ENCODE data around the gene NR6A1. TPM values are rescaled to one million over a fixed set of nuclear protein-coding genes. Genes with fewer than 3 reads are reported as not detected.

The NR6A1 gene
- total and polyA plus RNA-seq, 2 of the 13 experiments (the other 11 are each of a cell fraction or from before 2014, with no cell fraction given): 28.1 to 31.5 TPM

DNA sequence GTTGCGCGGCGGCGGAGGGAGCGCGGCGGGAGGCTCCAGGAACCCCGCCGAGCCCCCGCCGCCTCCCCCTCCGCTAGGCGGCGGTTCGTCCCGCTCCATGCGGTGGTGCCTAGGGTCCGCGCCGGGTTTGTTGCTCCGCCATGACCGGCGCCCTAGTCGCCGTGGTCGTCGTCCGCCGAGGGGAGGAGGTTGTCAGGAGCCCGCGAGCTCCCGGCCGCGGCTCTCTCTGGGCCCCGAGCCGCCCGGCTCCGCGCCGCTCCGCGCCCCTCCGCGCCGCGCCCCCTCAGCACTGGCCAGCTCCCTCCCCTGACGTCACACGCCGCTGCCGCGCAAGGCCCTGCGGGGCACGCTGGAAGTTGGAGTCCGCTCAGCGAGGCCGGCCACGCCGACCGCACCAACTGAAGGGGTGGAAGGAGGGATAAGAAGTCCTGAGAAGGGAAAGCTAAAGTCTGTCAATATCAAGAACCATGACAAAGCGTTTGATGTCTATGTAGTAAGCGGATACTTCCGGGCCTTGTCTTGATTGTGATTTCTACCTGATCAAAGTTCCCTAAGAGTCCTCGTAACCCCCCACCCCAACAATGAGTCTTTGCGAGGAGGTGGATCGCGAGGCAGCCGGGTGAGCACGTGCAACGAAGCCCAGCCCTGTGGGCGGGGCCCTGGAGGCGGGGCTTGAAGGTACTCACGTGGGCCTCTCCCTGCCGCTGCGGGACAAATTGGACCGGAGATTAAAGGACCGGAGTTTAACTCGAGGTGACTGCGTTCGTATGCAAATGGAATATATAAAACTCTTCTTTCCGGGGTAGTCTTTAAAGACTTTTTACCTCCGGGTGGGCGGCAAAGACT is at the start of gene NR6A1 (continued):
- TF ChIP-seq, protein P1, sequence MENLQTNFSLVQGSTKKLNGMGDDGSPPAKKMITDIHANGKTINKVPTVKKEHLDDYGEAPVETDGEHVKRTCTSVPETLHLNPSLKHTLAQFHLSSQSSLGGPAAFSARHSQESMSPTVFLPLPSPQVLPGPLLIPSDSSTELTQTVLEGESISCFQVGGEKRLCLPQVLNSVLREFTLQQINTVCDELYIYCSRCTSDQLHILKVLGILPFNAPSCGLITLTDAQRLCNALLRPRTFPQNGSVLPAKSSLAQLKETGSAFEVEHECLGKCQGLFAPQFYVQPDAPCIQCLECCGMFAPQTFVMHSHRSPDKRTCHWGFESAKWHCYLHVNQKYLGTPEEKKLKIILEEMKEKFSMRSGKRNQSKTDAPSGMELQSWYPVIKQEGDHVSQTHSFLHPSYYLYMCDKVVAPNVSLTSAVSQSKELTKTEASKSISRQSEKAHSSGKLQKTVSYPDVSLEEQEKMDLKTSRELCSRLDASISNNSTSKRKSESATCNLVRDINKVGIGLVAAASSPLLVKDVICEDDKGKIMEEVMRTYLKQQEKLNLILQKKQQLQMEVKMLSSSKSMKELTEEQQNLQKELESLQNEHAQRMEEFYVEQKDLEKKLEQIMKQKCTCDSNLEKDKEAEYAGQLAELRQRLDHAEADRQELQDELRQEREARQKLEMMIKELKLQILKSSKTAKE (CRISPR knock-in tag; IDR thresholded peaks at IDR 0.05; ENCODE audit: borderline replicate concordance): no peak
- TF ChIP-seq ZNF260 (CRISPR knock-in tag; IDR thresholded peaks at IDR 0.05; ENCODE audit: borderline replicate concordance, low read depth) (no peak), TRIM24 (CRISPR knock-in tag; IDR thresholded peaks at IDR 0.05) (no peak), CC2D1A (CRISPR knock-in tag; IDR thresholded peaks at IDR 0.05) (no peak), ZFP82 (CRISPR knock-in tag; IDR thresholded peaks at IDR 0.05; ENCODE audit: borderline replicate concordance) (peak; percentile 82; the same call in 1 of the 2 replicates), PTBP1 (IDR thresholded peaks at IDR 0.05; ENCODE audit: low read depth, low read length, poor library complexity, severe bottlenecking) (no peak), MZF1 (CRISPR knock-in tag; IDR thresholded peaks at IDR 0.05; ENCODE audit: borderline replicate concordance) (no peak), DZIP1 (CRISPR knock-in tag; IDR thresholded peaks at IDR 0.05) (no peak), ZNF615 (CRISPR knock-in tag; IDR thresholded peaks at IDR 0.05; ENCODE audit: borderline replicate concordance) (no peak), NFKBIZ (CRISPR knock-in tag; IDR thresholded peaks at IDR 0.05) (no peak), GATA4 (IDR thresholded peaks at IDR 0.05; ENCODE audit: borderline replicate concordance, low read depth) (no peak), FOXC1 (CRISPR knock-in tag; IDR thresholded peaks at IDR 0.05; ENCODE audit: borderline replicate concordance) (no peak)
- TF ChIP-seq, protein P2, sequence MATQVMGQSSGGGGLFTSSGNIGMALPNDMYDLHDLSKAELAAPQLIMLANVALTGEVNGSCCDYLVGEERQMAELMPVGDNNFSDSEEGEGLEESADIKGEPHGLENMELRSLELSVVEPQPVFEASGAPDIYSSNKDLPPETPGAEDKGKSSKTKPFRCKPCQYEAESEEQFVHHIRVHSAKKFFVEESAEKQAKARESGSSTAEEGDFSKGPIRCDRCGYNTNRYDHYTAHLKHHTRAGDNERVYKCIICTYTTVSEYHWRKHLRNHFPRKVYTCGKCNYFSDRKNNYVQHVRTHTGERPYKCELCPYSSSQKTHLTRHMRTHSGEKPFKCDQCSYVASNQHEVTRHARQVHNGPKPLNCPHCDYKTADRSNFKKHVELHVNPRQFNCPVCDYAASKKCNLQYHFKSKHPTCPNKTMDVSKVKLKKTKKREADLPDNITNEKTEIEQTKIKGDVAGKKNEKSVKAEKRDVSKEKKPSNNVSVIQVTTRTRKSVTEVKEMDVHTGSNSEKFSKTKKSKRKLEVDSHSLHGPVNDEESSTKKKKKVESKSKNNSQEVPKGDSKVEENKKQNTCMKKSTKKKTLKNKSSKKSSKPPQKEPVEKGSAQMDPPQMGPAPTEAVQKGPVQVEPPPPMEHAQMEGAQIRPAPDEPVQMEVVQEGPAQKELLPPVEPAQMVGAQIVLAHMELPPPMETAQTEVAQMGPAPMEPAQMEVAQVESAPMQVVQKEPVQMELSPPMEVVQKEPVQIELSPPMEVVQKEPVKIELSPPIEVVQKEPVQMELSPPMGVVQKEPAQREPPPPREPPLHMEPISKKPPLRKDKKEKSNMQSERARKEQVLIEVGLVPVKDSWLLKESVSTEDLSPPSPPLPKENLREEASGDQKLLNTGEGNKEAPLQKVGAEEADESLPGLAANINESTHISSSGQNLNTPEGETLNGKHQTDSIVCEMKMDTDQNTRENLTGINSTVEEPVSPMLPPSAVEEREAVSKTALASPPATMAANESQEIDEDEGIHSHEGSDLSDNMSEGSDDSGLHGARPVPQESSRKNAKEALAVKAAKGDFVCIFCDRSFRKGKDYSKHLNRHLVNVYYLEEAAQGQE (IDR thresholded peaks at IDR 0.05; ENCODE audit: borderline replicate concordance in 1 of 2, low read depth in 1 of 2, low read length in 2 of 2): peak; percentile 40 to 81
- TF ChIP-seq, protein P3, sequence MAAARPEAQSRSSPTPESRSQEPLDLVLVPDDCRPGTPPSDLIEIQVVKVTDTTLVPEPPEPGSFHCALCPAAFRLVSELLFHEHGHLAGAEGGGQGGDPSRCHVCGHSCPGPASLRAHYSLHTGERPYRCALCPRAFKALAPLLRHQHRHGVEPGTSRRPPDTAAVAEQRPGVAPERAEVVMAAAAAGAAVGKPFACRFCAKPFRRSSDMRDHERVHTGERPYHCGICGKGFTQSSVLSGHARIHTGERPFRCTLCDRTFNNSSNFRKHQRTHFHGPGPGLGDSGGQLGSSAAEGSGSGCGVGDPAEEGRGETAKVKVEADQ (CRISPR knock-in tag; IDR thresholded peaks at IDR 0.05; ENCODE audit: borderline replicate concordance): no peak
- TF ChIP-seq, protein P4, sequence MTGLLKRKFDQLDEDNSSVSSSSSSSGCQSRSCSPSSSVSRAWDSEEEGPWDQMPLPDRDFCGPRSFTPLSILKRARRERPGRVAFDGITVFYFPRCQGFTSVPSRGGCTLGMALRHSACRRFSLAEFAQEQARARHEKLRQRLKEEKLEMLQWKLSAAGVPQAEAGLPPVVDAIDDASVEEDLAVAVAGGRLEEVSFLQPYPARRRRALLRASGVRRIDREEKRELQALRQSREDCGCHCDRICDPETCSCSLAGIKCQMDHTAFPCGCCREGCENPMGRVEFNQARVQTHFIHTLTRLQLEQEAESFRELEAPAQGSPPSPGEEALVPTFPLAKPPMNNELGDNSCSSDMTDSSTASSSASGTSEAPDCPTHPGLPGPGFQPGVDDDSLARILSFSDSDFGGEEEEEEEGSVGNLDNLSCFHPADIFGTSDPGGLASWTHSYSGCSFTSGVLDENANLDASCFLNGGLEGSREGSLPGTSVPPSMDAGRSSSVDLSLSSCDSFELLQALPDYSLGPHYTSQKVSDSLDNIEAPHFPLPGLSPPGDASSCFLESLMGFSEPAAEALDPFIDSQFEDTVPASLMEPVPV (CRISPR knock-in tag; IDR thresholded peaks at IDR 0.05): no peak
